Ovary (tissue), 10 donors: ENCODE results near the gene MEIS1. TPM values are rescaled to one million over a fixed set of nuclear protein-coding genes. Genes with fewer than 3 reads are reported as not detected.

Experiments
- DNase-seq, 5 donors: peaks; one replicate each; pipeline ENCODE4 v3.0.0-alpha.2; 2019 to 2020
- H3K27ac ChIP-seq, 2 donors: fragments of 200-600 bp; one replicate each; pipeline versions ENCODE4 v1.5.1 to v1.8.0; 2019 to 2022
- H3K27me3 ChIP-seq: fragments of 200-600 bp; one replicate; pipeline ENCODE4 v1.8.0; 2022
- H3K36me3 ChIP-seq: fragments of 200-600 bp; sonication (generic); one replicate; pipeline ENCODE4 v1.5.1; 2019
- H3K4me1 ChIP-seq: one replicate; pipeline ENCODE4 v1.8.1; 2013; ENCODE audit warnings: mild to moderate bottlenecking, moderate library complexity; ENCODE audit not compliant: insufficient read depth
- H3K4me3 ChIP-seq: fragments of 200-600 bp; sonication (generic); one replicate; pipeline ENCODE4 v1.5.1; 2017
- H3K9me3 ChIP-seq, 2 donors: fragments of 200-600 bp in 1 of 2; sonication (generic) in 1 of 2; one replicate each; pipeline versions ENCODE4 v1.5.1 to v1.8.1; 2013 to 2019; ENCODE audit warnings: mild to moderate bottlenecking in 1 of 2, moderate library complexity in 1 of 2
- EP300 ChIP-seq: sonication (generic); formaldehyde crosslinking; IDR thresholded peaks from one replicate; pipeline ENCODE4 v1.6.1; 2017; ENCODE audit warnings: antibody characterized with exemption
- POLR2A ChIP-seq: fragments of 450-650 bp; IDR thresholded peaks from one replicate; pipeline ENCODE4 v1.6.1; 2017; ENCODE audit warnings: antibody characterized with exemption, mild to moderate bottlenecking, moderate library complexity
- WGBS, 3 donors: extraction: QIAGEN DNeasy Blood & Tissue Kit in 1 of 3; methylation state at CpG; one replicate each; pipeline versions ENCODE4 v1.1.5 to v1.1.7; 2013 to 2017; 5-methylcytosine and 5-hydroxymethylcytosine counted together
- intact Hi-C, 4 donors: fragments of 100-400 bp; cut with DNase I; formaldehyde crosslinking; loops; one replicate each; pipeline versions ENCODE4 v1.11.0 to v1.15.1; 2022 to 2023
- long read RNA-seq, 3 donors: library from polyadenylated mRNA in 2 of 3; unstranded in 2 of 3; transcript quantifications; one replicate each; pipeline ENCODE4 v2.0.0 and lab custom pipeline, GENCODE V29; 2021 to 2026
- polyA plus RNA-seq, 2 donors: library from polyadenylated mRNA; stranded (reverse); fragments of 200-250 nt in 1 of 2; fragments of 350-450 nt in 1 of 2; fragmentation: Illumina TruSeq in 1 of 2; extraction: RNeasy Lipid Tissue Mini Kit (QIAGEN cat#74804) in 1 of 2; gene quantifications; one replicate each; pipeline ENCODE4 v1.2.3, GENCODE V29; 2013 to 2014
- total RNA-seq, 7 donors: library from RNA; depleted of rRNA in 2 of 7; stranded (reverse); fragments of >200 nt in 2 of 7; fragmentation: NEBNext Ultra II Directional in 3 of 7; extraction: Animal tissue kit (Norgen Biotek cat#: 25700) in 3 of 7; gene quantifications; one replicate each; pipeline versions ENCODE4 v1.1.0 to v1.2.4, GENCODE V29; 2016 to 2023
- TF ChIP-seq, protein P1 (sequence below), 3 donors: fragments of 450-650 bp in 2 of 3; fragments of 200-600 bp in 1 of 3; IDR thresholded peaks; one replicate each; pipeline versions ENCODE4 v1.5.1 to v1.8.0; 2016 to 2022; ENCODE audit warnings: antibody characterized with exemption in 3 of 3, mild to moderate bottlenecking in 1 of 3
- donor health status: DM: no; HTN: no; CAD: no; lungs with moderate emphysema.
- donor health status: DM: no; HTN: no; CAD: no.
- donor health status: Bipolar disorder and iron deficiency.
- donor health status: DM: yes; HTN: yes; CAD: no.
- donor health status: DM: no; HTN: no; CAD: no.
- donor health status: DM: yes; HTN: yes; CAD: no.

Gene MEIS1
- total RNA-seq (100 to 1,000 TPM in 2 of 7 donors, 10 to 100 TPM in 5; 33.9 to 163 (median 92.3) TPM), polyA plus RNA-seq (10 to 100 TPM; 19.4 to 50.2 TPM)
- long read RNA-seq, donor 1, full-length matches to known transcripts: 19 of 134 reads
- long read RNA-seq, donor 1, partial matches to known transcripts: 46 of 134 reads
- long read RNA-seq, donor 1, other reads (novel, unspliced or antisense): 69 of 134 reads
- long read RNA-seq, donor 2, full-length matches to known transcripts: 22 of 96 reads
- long read RNA-seq, donor 2, partial matches to known transcripts: 60 of 96 reads
- long read RNA-seq, donor 2, other reads (novel, unspliced or antisense): 14 of 96 reads
- long read RNA-seq, donor 3, full-length matches to known transcripts: 7 of 59 reads
- long read RNA-seq, donor 3, partial matches to known transcripts: 27 of 59 reads
- long read RNA-seq, donor 3, other reads (novel, unspliced or antisense): 25 of 59 reads

DNA sequence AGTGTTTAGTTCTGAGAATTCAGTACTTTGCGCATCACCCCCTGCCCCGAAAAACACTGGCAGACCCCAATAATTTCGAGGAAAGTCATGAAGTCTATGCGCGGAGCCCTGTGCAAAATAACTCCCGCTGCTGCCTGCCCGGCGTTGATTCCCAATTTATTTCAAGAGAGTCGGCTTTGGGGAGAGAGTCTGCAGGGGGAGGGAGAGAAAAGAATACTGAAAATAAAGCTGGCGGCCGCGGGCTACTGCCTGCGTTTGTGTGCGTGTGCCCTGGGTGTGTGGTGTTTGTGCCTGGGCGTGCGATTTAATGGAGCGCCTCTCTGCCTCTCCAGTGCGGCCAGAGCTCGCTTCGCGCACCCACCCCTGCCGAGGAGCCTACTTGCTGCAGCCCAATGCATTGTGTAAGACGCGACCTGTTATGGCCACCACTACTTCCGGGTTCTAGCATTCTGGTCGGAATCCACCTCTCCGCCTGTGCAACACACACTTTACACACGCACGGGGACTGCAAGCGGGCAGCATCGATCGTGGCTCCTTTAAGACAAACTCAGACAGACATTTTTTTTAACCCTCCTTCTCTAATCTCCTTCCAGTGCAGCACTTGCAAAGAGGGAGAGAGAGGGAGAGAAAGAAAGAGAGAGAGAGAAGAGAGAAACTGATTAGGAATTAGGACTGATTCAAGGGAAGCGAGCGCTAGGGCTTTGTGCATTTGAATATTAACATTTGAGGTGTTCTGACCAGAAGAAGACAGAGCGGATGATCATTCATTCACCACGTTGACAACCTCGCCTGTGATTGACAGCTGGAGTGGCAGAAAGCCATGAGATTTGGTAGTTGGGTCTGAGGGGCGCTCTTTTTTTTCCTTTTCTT is at the start of gene MEIS1:
Gene MEIS1, plus strand, starts transcription at position 447 of the 870 bp plus-strand sequence. CDS start 732 bp downstream, outside the sequence.
- Histone ChIP-seq H3K36me3 (no peaks in the 10 kb centered on the region), H3K4me1 (no peaks in the 10 kb centered on the region), H3K4me3 (peak within 1 kb of the TSS; percentile 80), H3K9me3 (no peaks in the 10 kb centered on the region), H3K27ac (peak within 1 kb of the TSS; percentile 84 to 89), H3K27me3 (no peaks in the 10 kb centered on the region)
- DNase-seq: peak; percentile 90 to 96 (median 93)
- TF ChIP-seq POLR2A (peak; percentile 97), EP300 (peak; percentile 43)
- TF ChIP-seq, protein P1, sequence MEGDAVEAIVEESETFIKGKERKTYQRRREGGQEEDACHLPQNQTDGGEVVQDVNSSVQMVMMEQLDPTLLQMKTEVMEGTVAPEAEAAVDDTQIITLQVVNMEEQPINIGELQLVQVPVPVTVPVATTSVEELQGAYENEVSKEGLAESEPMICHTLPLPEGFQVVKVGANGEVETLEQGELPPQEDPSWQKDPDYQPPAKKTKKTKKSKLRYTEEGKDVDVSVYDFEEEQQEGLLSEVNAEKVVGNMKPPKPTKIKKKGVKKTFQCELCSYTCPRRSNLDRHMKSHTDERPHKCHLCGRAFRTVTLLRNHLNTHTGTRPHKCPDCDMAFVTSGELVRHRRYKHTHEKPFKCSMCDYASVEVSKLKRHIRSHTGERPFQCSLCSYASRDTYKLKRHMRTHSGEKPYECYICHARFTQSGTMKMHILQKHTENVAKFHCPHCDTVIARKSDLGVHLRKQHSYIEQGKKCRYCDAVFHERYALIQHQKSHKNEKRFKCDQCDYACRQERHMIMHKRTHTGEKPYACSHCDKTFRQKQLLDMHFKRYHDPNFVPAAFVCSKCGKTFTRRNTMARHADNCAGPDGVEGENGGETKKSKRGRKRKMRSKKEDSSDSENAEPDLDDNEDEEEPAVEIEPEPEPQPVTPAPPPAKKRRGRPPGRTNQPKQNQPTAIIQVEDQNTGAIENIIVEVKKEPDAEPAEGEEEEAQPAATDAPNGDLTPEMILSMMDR (IDR thresholded peaks at IDR 0.05): no peak
- intact Hi-C loops: loop anchor here in 3 of 4 donors (2.0 to 10.0 kb wide), 9 partner anchors 142 to 1412 kb away; partner anchors contain the start of gene ETAA1 (in 1 of the 3)
- WGBS, 3 donors: 0% methylated on average over 36 to 38 of the region's 38 CpGs

DNA sequence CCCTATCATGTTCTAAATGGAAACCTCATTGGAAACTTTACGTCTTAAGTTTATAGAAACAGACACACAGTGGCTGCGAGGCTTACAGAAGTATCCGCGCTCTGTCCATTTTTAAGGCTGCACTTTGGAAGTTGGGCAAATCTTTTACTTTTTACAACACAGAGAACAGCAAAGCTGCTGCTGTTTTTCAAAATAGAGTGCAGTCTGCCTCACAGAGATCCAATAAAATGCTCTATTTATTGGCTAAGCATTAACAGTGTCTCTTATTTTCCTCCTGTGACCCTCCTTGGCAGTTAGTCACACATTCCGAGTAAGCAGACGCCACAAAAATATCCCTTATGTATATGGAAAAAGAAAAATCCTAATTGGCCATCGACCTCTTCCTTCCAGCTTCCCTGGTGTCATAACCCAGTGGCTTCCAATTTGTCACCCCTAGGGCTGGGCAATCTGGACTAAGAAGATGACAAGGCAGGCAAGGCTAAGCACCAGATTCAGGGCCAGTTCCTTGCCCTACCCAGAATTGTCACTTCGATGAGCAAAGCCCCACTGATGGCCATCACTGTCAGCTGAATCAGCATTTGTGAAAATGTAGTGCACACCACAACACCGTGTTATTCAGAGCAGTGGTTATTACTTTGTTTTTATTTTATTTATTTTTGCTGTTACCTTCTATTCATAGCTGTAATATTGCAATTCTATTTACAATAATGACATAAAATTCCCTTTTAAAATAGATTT is 47.7 kb upstream of the MEIS1 start:
- no peak for TF ChIP-seq EP300
- TF ChIP-seq, protein P1 (IDR thresholded peaks at IDR 0.05): no peak
- TF ChIP-seq POLR2A: no peak
- Histone ChIP-seq H3K4me1 (no peaks in the 10 kb centered on the region), H3K27ac (no peak overlapping the region), H3K4me3 (no peak overlapping the region), H3K27me3 (no peaks in the 10 kb centered on the region), H3K9me3 (no peaks in the 10 kb centered on the region), H3K36me3 (no peaks in the 10 kb centered on the region)
- no peak for DNase-seq
- 75 to 77% (median 76%) methylated on average over 9 of the region's 9 CpGs for WGBS, 3 donors
- intact Hi-C loops: no loop called here

DNA sequence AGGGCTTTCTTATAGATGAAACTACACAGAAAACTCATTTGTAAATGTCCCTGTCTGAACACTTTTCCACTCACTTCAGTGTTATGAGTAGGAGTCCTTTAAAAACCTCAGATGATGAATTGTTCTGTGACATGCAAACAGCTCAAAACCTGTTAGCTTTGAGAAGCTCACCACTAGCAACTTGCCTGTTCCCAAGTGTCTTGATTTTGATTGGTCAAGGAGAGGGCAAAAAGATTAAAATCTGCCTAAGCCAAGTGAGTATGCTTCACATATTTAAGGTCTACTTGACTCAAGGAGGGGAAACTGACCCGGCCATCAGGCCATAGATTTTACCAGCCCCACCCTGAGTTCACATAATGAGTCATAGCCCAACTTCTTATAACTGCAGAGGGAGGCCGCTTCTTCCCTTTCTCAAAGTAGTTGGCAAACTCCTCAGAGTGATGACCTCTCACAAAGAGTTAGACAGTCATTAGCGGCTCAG is 45.2 kb upstream of the MEIS1 start:
- H3K4me1 ChIP-seq: no peaks in the 10 kb centered on the region
- WGBS, 3 donors: 79 to 86% (median 85%) methylated on average over 3 of the region's 3 CpGs
- H3K9me3 ChIP-seq: no peaks in the 10 kb centered on the region
- no peaks in the 10 kb centered on the region for H3K36me3 ChIP-seq
- intact Hi-C loops: no loop called here
- TF ChIP-seq, protein P1 (IDR thresholded peaks at IDR 0.05): no peak
- TF ChIP-seq EP300 (no peak), POLR2A (no peak)
- H3K27ac ChIP-seq: no peak overlapping the region
- no peaks in the 10 kb centered on the region for H3K27me3 ChIP-seq
- DNase-seq: no peak
- no peak overlapping the region for H3K4me3 ChIP-seq

DNA sequence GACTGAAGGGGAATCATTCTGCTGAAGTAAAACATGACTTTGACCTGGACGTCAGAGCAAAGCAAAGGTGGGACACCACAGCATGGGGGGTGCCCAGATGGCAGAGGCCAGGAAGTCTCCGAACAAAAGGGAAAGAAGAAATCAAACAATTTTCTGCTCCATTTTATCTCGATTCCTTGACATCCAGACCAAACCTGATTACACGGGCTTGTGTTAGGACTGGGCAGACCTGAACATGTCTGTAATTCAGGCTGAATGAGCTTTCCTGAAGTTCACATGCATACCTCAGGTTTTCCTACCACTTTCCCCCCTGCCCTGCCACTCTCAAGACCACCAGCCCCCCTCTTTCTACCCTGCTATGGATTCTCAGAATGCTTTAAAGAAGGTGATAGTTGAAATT is 44.8 kb upstream of the MEIS1 start:
- no peak overlapping the region for H3K4me3 ChIP-seq
- no peak for TF ChIP-seq POLR2A
- TF ChIP-seq, protein P1 (IDR thresholded peaks at IDR 0.05): no peak
- TF ChIP-seq EP300: no peak
- WGBS, 3 donors: 90 to 93% (median 92%) methylated on average over 4 of the region's 4 CpGs
- H3K27me3 ChIP-seq: no peaks in the 10 kb centered on the region
- no peak for DNase-seq
- H3K4me1 ChIP-seq: no peaks in the 10 kb centered on the region
- H3K9me3 ChIP-seq: no peaks in the 10 kb centered on the region
- intact Hi-C loops: no loop called here
- H3K36me3 ChIP-seq: no peaks in the 10 kb centered on the region
- H3K27ac ChIP-seq: no peak overlapping the region
